Nephron (organoid): ENCODE data around the gene ARHGAP10.

Source experiments
- H3K27ac Mint-ChIP-seq, 3 experiments: 2 replicates each; pipeline ENCODE4 v1.8.0; 2020; ENCODE audit warnings: mixed read lengths in 3 of 3, mild to moderate bottlenecking in 2 of 3, moderate library complexity in 1 of 3
- H3K27me3 Mint-ChIP-seq: 2 replicates; pipeline ENCODE4 v1.8.0; 2021; ENCODE audit warnings: low read depth, mild to moderate bottlenecking, moderate library complexity, mixed read lengths
- H3K36me3 Mint-ChIP-seq: 2 replicates; pipeline ENCODE4 v1.8.0; 2020; ENCODE audit warnings: low read depth, mixed read lengths
- H3K4me1 Mint-ChIP-seq: 2 replicates; pipeline ENCODE4 v1.8.0; 2020; ENCODE audit warnings: mixed read lengths
- H3K4me3 Mint-ChIP-seq, 3 experiments: 2 replicates each; pipeline ENCODE4 v1.8.0; 2020; ENCODE audit warnings: mild to moderate bottlenecking in 3 of 3, mixed read lengths in 3 of 3, moderate library complexity in 2 of 3
- H3K9me3 Mint-ChIP-seq: 2 replicates; pipeline ENCODE4 v1.8.0; 2020; ENCODE audit warnings: mixed read lengths
- CTCF ChIP-seq, 3 experiments: fragments of 200-600 bp; sonication (generic); IDR thresholded peaks; one replicate each; pipeline ENCODE4 v1.5.0; 2021; ENCODE audit warnings: antibody characterized with exemption in 3 of 3; ENCODE audit not compliant: unreplicated experiment in 3 of 3

The ARHGAP10 gene

GRCh38 chr4:147833254-147833653 lies 101.4 kb downstream of the ARHGAP10 start:
- TF ChIP-seq CTCF (IDR thresholded peaks at IDR 0.05; ENCODE audit: unreplicated experiment in 3 of 3): no peak
- Mint-ChIP-seq H3K27ac (peak overlapping the region in 2 of 3 experiments; percentile 6 to 39), H3K36me3 (peaks cover 17% of the 10 kb centered on the region), H3K4me1 (peaks cover 58% of the 10 kb centered on the region), H3K4me3 (no peak overlapping the region), H3K27me3 (no peaks in the 10 kb centered on the region), H3K9me3 (no peaks in the 10 kb centered on the region)

GRCh38 chr4:147833741-147834140 lies 101.9 kb downstream of the ARHGAP10 start:
- peaks cover 57% of the 10 kb centered on the region for H3K4me1 Mint-ChIP-seq
- no peak for TF ChIP-seq CTCF (IDR thresholded peaks at IDR 0.05; ENCODE audit: unreplicated experiment in 3 of 3)
- H3K4me3 Mint-ChIP-seq: no peak overlapping the region
- peaks cover 20% of the 10 kb centered on the region for H3K36me3 Mint-ChIP-seq
- peak overlapping the region in 2 of 3 experiments; percentile 6 to 39 for H3K27ac Mint-ChIP-seq
- H3K9me3 Mint-ChIP-seq: no peaks in the 10 kb centered on the region
- H3K27me3 Mint-ChIP-seq: no peaks in the 10 kb centered on the region

GRCh38 chr4:147834480-147834879 lies 102.6 kb downstream of the ARHGAP10 start:
- peaks cover 61% of the 10 kb centered on the region for H3K4me1 Mint-ChIP-seq
- H3K4me3 Mint-ChIP-seq: no peak overlapping the region
- H3K27ac Mint-ChIP-seq: peak overlapping the region in 1 of 3 experiments; percentile 66
- no peaks in the 10 kb centered on the region for H3K27me3 Mint-ChIP-seq
- H3K36me3 Mint-ChIP-seq: peaks cover 18% of the 10 kb centered on the region
- no peak for TF ChIP-seq CTCF (IDR thresholded peaks at IDR 0.05; ENCODE audit: unreplicated experiment in 3 of 3)
- H3K9me3 Mint-ChIP-seq: no peaks in the 10 kb centered on the region

GRCh38 chr4:147836807-147837206 lies 104.9 kb downstream of the ARHGAP10 start:
- peak overlapping the region in 2 of 3 experiments; percentile 9 to 70 for H3K27ac Mint-ChIP-seq
- peaks cover 14% of the 10 kb centered on the region for H3K36me3 Mint-ChIP-seq
- H3K27me3 Mint-ChIP-seq: no peaks in the 10 kb centered on the region
- TF ChIP-seq CTCF (IDR thresholded peaks at IDR 0.05; ENCODE audit: unreplicated experiment in 3 of 3): no peak
- no peak overlapping the region for H3K4me3 Mint-ChIP-seq
- peaks cover 59% of the 10 kb centered on the region for H3K4me1 Mint-ChIP-seq
- no peaks in the 10 kb centered on the region for H3K9me3 Mint-ChIP-seq

GRCh38 chr4:147837435-147837834 lies 105.5 kb downstream of the ARHGAP10 start:
- H3K27me3 Mint-ChIP-seq: no peaks in the 10 kb centered on the region

More at GRCh38 chr4:147837435-147837834, 105.5 kb downstream of the ARHGAP10 start:
- H3K4me1 Mint-ChIP-seq: peaks cover 56% of the 10 kb centered on the region
- H3K9me3 Mint-ChIP-seq: no peaks in the 10 kb centered on the region
- no peak for TF ChIP-seq CTCF (IDR thresholded peaks at IDR 0.05; ENCODE audit: unreplicated experiment in 3 of 3)
- no peak overlapping the region for H3K27ac Mint-ChIP-seq
- peaks cover 11% of the 10 kb centered on the region for H3K36me3 Mint-ChIP-seq
- no peak overlapping the region for H3K4me3 Mint-ChIP-seq
